Measurements from ENCODE around the gene FAR2. TPM values are rescaled to one million over a fixed set of nuclear protein-coding genes. Genes with fewer than 3 reads are reported as not detected.
A peak's percentile ranks its signal among the peaks of the same experiment; 100 is the strongest.

The FAR2 gene
- total RNA-seq, 4 donors from 2014 or later, result 0.38 to 8.2 (median 2.6) TPM

- peaks cover 13 to 54% (median 23%) of the 10 kb centered on the region in 3 donors for H3K4me1 ChIP-seq
- no peak overlapping the region for H3K4me3 ChIP-seq
- no peak for DNase-seq
- TF ChIP-seq POLR2A (IDR thresholded peaks at IDR 0.05) (no peak), CTCF (IDR thresholded peaks at IDR 0.05) (no peak)
- no peaks in the 10 kb centered on the region for H3K9me3 ChIP-seq
- intact Hi-C loops (cut with DNase I), result no loop called here
- H3K27me3 ChIP-seq, result no peaks in the 10 kb centered on the region
- WGBS, 2 donors, result 81 to 87% methylated on average over 2 of the region's 2 CpGs
- no peaks in the 10 kb centered on the region for H3K36me3 ChIP-seq
- no peak overlapping the region for H3K27ac ChIP-seq
Observed at GRCh38 chr12:29240441-29240840, 91.4 kb downstream of the FAR2 start.

- peak in 1 of 6 experiments; percentile 19 for TF ChIP-seq CTCF (IDR thresholded peaks at IDR 0.05)
- TF ChIP-seq POLR2A (IDR thresholded peaks at IDR 0.05), result no peak
Observed at GRCh38 chr12:29241821-29242591, 92.9 kb downstream of the FAR2 start.

DNA sequence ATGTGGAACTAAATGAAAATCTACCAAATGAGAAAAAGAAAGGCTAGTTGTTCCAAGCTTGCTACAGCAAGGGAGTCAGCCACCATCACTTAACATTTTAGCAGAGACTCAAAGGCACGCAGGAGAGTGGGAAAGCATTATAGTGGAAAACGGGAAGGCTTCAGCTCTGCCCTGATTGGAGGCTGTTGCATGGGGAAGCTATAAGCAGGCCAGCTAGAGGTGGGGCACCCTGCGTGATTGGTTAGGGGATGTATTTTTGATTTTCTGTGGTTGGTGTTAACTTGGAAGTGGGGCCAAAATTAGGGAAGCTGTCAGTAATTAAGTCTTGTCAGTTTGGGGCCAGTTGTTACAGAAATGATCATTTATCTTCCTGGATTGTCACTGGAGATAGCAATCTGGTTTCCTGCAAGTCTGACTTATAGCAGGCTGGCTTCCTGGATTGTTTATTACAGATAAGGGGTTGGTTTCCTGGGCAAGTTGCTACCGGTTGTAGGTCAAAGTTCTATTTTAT, 93.9 kb downstream of the FAR2 start:
- Histone ChIP-seq H3K27me3 (no peaks in the 10 kb centered on the region), H3K9me3 (no peaks in the 10 kb centered on the region), H3K36me3 (no peaks in the 10 kb centered on the region), H3K4me3 (no peak overlapping the region), H3K27ac (peak overlapping the region; percentile 35 to 83 (median 78)), H3K4me1 (peaks cover 13 to 49% (median 22%) of the 10 kb centered on the region in 3 donors)
- 41 to 59% methylated on average over 4 of the region's 4 CpGs for WGBS, 2 donors
- intact Hi-C loops (cut with DNase I), result no loop called here
- DNase-seq, result no peak
- TF ChIP-seq CTCF (IDR thresholded peaks at IDR 0.05) (no peak), POLR2A (IDR thresholded peaks at IDR 0.05) (no peak)

More at GRCh38 chr12:29241821-29242591, 92.9 kb downstream of the FAR2 start:
- DNase-seq, result no peak
- intact Hi-C loops (cut with DNase I), result no loop called here
- 14 to 24% methylated on average over 5 to 7 of the region's 7 CpGs for WGBS, 2 donors
- Histone ChIP-seq H3K36me3 (no peaks in the 10 kb centered on the region), H3K4me3 (no peak overlapping the region), H3K27me3 (no peaks in the 10 kb centered on the region), H3K27ac (peak overlapping the region; percentile 35 to 83 (median 78)), H3K4me1 (peaks cover 13 to 49% (median 22%) of the 10 kb centered on the region in 3 donors), H3K9me3 (no peaks in the 10 kb centered on the region)

GRCh38 chr12:29244159-29244765, 95.2 kb downstream of the FAR2 start:
- TF ChIP-seq CTCF (IDR thresholded peaks at IDR 0.05) (no peak), POLR2A (IDR thresholded peaks at IDR 0.05) (no peak)
- Histone ChIP-seq H3K9me3 (no peaks in the 10 kb centered on the region), H3K27me3 (no peaks in the 10 kb centered on the region), H3K36me3 (no peaks in the 10 kb centered on the region), H3K4me3 (no peak overlapping the region), H3K27ac (no peak overlapping the region), H3K4me1 (peaks cover 13 to 38% (median 22%) of the 10 kb centered on the region in 3 donors)
- 85 to 94% methylated on average over 3 of the region's 3 CpGs for WGBS, 2 donors
- no peak for DNase-seq
- intact Hi-C loops (cut with DNase I), result no loop called here

- intact Hi-C loops (cut with DNase I), result no loop called here
- 84 to 89% methylated on average over 3 of the region's 3 CpGs for WGBS, 2 donors
Observed at GRCh38 chr12:29245246-29245645, 96.2 kb downstream of the FAR2 start.

More at GRCh38 chr12:29245246-29245645, 96.2 kb downstream of the FAR2 start:
- H3K9me3 ChIP-seq, result no peaks in the 10 kb centered on the region
- H3K4me1 ChIP-seq, result peaks cover 13 to 34% (median 22%) of the 10 kb centered on the region in 3 donors
- DNase-seq, result no peak
- H3K27me3 ChIP-seq, result no peaks in the 10 kb centered on the region
- no peaks in the 10 kb centered on the region for H3K36me3 ChIP-seq
- no peak overlapping the region for H3K4me3 ChIP-seq
- no peak overlapping the region for H3K27ac ChIP-seq
- TF ChIP-seq POLR2A (IDR thresholded peaks at IDR 0.05) (no peak), CTCF (IDR thresholded peaks at IDR 0.05) (no peak)
